ENCODE results near the gene PPDPF. TPM values are rescaled to one million over a fixed set of nuclear protein-coding genes. Genes with fewer than 3 reads are reported as not detected.

PPDPF gene
- total and polyA plus RNA-seq, 4 donors: 36.9 to 545 (median 474) TPM

- no peak for ATAC-seq (ENCODE audit: insufficient read depth, low FRiP score)
- H3K4me1 ChIP-seq (ENCODE audit: control insufficient read depth in 5 of 5, insufficient read depth in 5 of 5, low read length in 5 of 5): peaks cover 0 to 8% (median 2%) of the 10 kb centered on the region in 5 donors
- peaks cover 17 to 49% (median 21%) of the 10 kb centered on the region in 3 donors for H3K27me3 ChIP-seq (ENCODE audit: control insufficient read depth in 3 of 3, insufficient read depth in 3 of 3, low read length in 2 of 3)
- DNase-seq: no peak
- 65 to 68% methylated on average over 16 of the region's 16 CpGs for WGBS, 2 donors
- no peak overlapping the region for H3K4me3 ChIP-seq
- H3K9me3 ChIP-seq (ENCODE audit: control insufficient read depth in 4 of 4, insufficient read depth in 3 of 4, low read length in 3 of 4): no peaks in the 10 kb centered on the region
- TF ChIP-seq CTCF (IDR thresholded peaks at IDR 0.05; ENCODE audit: control extremely low read depth, extremely low read depth): no peak
- H3K36me3 ChIP-seq (ENCODE audit: control insufficient read depth in 4 of 4, insufficient read depth in 4 of 4, low read length in 4 of 4): no peaks in the 10 kb centered on the region
- H3K27ac ChIP-seq (ENCODE audit: low read depth in 1 of 2, low read length in 1 of 2): peak overlapping the region in 1 of 2 donors; percentile 21
- H3K9ac ChIP-seq (ENCODE audit: insufficient read depth in 1 of 2, low read length in 2 of 2): no peak overlapping the region
Observed at GRCh38 chr20:63496596-63497120, 23.9 kb upstream of the PPDPF start.

- Histone ChIP-seq H3K9me3 (ENCODE audit: control insufficient read depth in 4 of 4, insufficient read depth in 3 of 4, low read length in 3 of 4) (no peaks in the 10 kb centered on the region), H3K4me1 (ENCODE audit: control insufficient read depth in 5 of 5, insufficient read depth in 5 of 5, low read length in 5 of 5) (peaks cover 0 to 8% (median 2%) of the 10 kb centered on the region in 5 donors), H3K27me3 (ENCODE audit: control insufficient read depth in 3 of 3, insufficient read depth in 3 of 3, low read length in 2 of 3) (peaks cover 17 to 49% (median 21%) of the 10 kb centered on the region in 3 donors), H3K36me3 (ENCODE audit: control insufficient read depth in 4 of 4, insufficient read depth in 4 of 4, low read length in 4 of 4) (no peaks in the 10 kb centered on the region), H3K27ac (ENCODE audit: low read depth in 1 of 2, low read length in 1 of 2) (peak overlapping the region in 1 of 2 donors; percentile 80), H3K4me3 (no peak overlapping the region), H3K9ac (ENCODE audit: insufficient read depth in 1 of 2, low read length in 2 of 2) (no peak overlapping the region)
- no peak for DNase-seq
- 64 to 69% methylated on average over 20 of the region's 20 CpGs for WGBS, 2 donors
- no peak for TF ChIP-seq CTCF (IDR thresholded peaks at IDR 0.05; ENCODE audit: control extremely low read depth, extremely low read depth)
- ATAC-seq (ENCODE audit: insufficient read depth, low FRiP score): no peak
Observed at GRCh38 chr20:63497138-63497945, 23.2 kb upstream of the PPDPF start.

- no peak for ATAC-seq (ENCODE audit: insufficient read depth, low FRiP score)
Observed at GRCh38 chr20:63497946-63498935, 22.3 kb upstream of the PPDPF start.

More at GRCh38 chr20:63497946-63498935, 22.3 kb upstream of the PPDPF start:
- no peak overlapping the region for H3K9ac ChIP-seq (ENCODE audit: insufficient read depth in 1 of 2, low read length in 2 of 2)
- no peak for TF ChIP-seq CTCF (IDR thresholded peaks at IDR 0.05; ENCODE audit: control extremely low read depth, extremely low read depth)
- no peaks in the 10 kb centered on the region for H3K9me3 ChIP-seq (ENCODE audit: control insufficient read depth in 4 of 4, insufficient read depth in 3 of 4, low read length in 3 of 4)
- no peak overlapping the region for H3K4me3 ChIP-seq
- H3K27ac ChIP-seq (ENCODE audit: low read depth in 1 of 2, low read length in 1 of 2): peak overlapping the region in 1 of 2 donors; percentile 95
- 5 to 8% methylated on average over 38 to 60 of the region's 60 CpGs for WGBS, 2 donors
- H3K4me1 ChIP-seq (ENCODE audit: control insufficient read depth in 5 of 5, insufficient read depth in 5 of 5, low read length in 5 of 5): peaks cover 0 to 8% (median 2%) of the 10 kb centered on the region in 5 donors
- peaks cover 17 to 47% (median 21%) of the 10 kb centered on the region in 3 donors for H3K27me3 ChIP-seq (ENCODE audit: control insufficient read depth in 3 of 3, insufficient read depth in 3 of 3, low read length in 2 of 3)
- no peaks in the 10 kb centered on the region for H3K36me3 ChIP-seq (ENCODE audit: control insufficient read depth in 4 of 4, insufficient read depth in 4 of 4, low read length in 4 of 4)
- no peak for DNase-seq

Data from lung (tissue), 12 donors.